Measurements from ENCODE around the gene GPATCH1. TPM values are rescaled to one million over a fixed set of nuclear protein-coding genes. Genes with fewer than 3 reads are reported as not detected.

The GPATCH1 gene
- total and polyA plus RNA-seq, 2 of the 8 experiments (the other 6 are each of a cell fraction or from before 2014, with no cell fraction given) = 4.3 to 8.2 TPM

GRCh38 chr19:33067121-33067520 lies 13.9 kb upstream of the GPATCH1 start (continued):
- TF ChIP-seq SIRT6 (IDR thresholded peaks at IDR 0.05; ENCODE audit: low read length) (no peak), RBBP5 (IDR thresholded peaks at IDR 0.05; ENCODE audit: borderline replicate concordance, low read depth, low read length) (no peak)
